T-helper 17 cell (primary cell): ENCODE data around the gene KAT6B. TPM values are rescaled to one million over a fixed set of nuclear protein-coding genes. Genes with fewer than 3 reads are reported as not detected.

Source experiments
- ATAC-seq: fragments of 150-1000 bp; cut with Tn5 transposase; 2 replicates; pipeline ENCODE4 v1.10.0; 2021; ENCODE audit warnings: mild to moderate bottlenecking, moderate library complexity
- DNase-seq, 3 donors: peaks; one replicate each; pipeline versions ENCODE4 v3.0.0 to v3.0.0-alpha.2; 2020 to 2021
- H3K9me3 ChIP-seq: one replicate; pipeline ENCODE4 v1.7.0; 2013; ENCODE audit warnings: low read length, mild to moderate bottlenecking; ENCODE audit not compliant: control insufficient read depth, poor library complexity, severe bottlenecking
- H3K27ac Mint-ChIP-seq: one replicate; pipeline ENCODE4 v1.8.0; 2022; ENCODE audit warnings: mild to moderate bottlenecking, moderate library complexity, mixed read lengths
- H3K27me3 Mint-ChIP-seq: one replicate; pipeline ENCODE4 v1.8.0; 2022; ENCODE audit warnings: mixed read lengths
- H3K36me3 Mint-ChIP-seq: one replicate; pipeline ENCODE4 v1.8.0; 2022; ENCODE audit warnings: low read depth, mixed read lengths
- H3K4me1 Mint-ChIP-seq: one replicate; pipeline ENCODE4 v1.8.0; 2022; ENCODE audit warnings: mild to moderate bottlenecking, mixed read lengths
- H3K4me3 Mint-ChIP-seq: one replicate; pipeline ENCODE4 v1.8.0; 2022; ENCODE audit warnings: mild to moderate bottlenecking, moderate library complexity, mixed read lengths
- total RNA-seq, 4 donors: library from RNA in 2 of 4; stranded (reverse) in 2 of 4; gene quantifications; one replicate each; pipeline ENCODE4 v1.2.3 and lab custom pipeline; 2022 to 2026

KAT6B gene
- total RNA-seq, 2 donors from 2014 or later, result 81.9 to 84.6 TPM

- no peak for ATAC-seq
- Mint-ChIP-seq H3K27me3 (no peaks in the 10 kb centered on the region), H3K36me3 (peaks cover 4% of the 10 kb centered on the region), H3K4me3 (peak overlapping the region; percentile 96), H3K4me1 (peaks cover 64% of the 10 kb centered on the region), H3K27ac (peak overlapping the region; percentile 95)
- no peak for DNase-seq
- no peaks in the 10 kb centered on the region for H3K9me3 ChIP-seq
These were observed 643 bp downstream of the KAT6B start for GRCh38 chr10:74827045-74827441.

DNA sequence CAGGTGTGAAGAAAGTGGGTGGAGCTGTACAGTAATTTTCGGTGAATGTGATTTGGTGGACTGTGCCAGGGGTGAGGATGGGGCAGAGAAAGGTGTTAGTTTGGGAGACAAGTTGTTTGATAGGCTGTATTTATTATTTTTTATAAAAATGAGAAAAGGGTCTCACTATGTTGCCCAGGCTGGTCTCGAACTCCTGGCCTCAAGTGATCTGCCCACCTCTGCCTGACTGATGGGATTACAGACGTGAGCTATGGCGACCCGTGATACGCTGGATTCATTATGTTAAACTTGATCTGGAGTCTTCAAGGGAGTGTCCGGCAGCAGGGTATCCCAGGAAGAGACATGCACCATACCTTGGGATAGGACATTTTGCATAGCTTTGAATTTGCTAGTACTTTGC, 1.3 kb downstream of the KAT6B start:
- Mint-ChIP-seq H3K27ac (peak overlapping the region; percentile 95), H3K36me3 (peaks cover 4% of the 10 kb centered on the region), H3K4me1 (peaks cover 58% of the 10 kb centered on the region), H3K27me3 (no peaks in the 10 kb centered on the region), H3K4me3 (peak overlapping the region; percentile 96)
- no peaks in the 10 kb centered on the region for H3K9me3 ChIP-seq
- DNase-seq, result no peak
- ATAC-seq, result no peak

DNA sequence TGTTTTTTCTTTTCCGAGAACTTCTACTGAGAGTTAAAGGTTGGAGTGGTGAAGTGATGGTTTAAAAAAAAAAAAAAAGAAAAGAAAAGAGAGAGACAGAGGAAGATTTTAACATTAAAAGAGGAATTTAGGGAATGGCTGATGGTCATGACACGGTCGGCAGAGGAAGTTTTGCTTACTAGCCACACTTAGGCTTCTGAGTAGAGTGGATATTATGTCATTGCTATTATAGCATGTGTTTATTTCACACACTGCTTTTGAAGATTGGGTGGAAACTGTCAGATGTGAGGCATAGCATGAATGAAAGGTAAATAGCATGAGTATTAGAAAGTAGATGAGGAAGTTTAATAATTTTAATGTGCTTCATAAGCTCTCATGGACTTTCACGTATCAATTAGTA, 2.5 kb downstream of the KAT6B start:
- H3K36me3 Mint-ChIP-seq, result peaks cover 4% of the 10 kb centered on the region
- no peak overlapping the region for H3K4me3 Mint-ChIP-seq
- no peaks in the 10 kb centered on the region for H3K27me3 Mint-ChIP-seq
- no peaks in the 10 kb centered on the region for H3K9me3 ChIP-seq
- no peak for DNase-seq
- peaks cover 55% of the 10 kb centered on the region for H3K4me1 Mint-ChIP-seq
- H3K27ac Mint-ChIP-seq, result no peak overlapping the region
- ATAC-seq, result no peak

DNA sequence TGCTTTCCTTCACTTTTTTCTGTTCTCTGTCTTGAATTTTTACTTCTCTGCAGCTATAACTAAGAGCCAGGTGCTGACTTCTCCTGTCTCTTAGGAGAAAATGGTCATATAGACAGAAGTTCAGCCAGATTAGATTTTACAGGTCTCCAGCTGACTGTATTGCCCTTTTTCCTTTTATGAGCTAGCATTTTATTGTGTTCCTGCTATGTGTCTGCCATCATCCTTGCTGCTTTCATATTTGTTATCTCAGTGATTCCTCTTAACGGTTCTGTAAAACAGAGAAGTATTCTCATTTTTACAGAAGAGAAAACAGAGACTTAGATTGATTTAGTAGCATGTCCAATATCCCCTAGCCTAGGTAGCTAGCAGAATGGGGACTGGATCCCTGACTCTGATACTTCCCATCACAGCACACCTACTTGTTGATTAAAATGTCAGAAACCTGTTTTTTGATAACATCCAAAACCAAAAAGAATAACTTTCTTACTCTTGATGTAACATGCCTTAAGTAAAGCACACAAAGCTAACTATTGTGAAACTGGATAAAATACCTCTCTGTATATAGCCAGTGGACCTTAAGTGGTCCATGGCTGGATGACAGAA, 5.2 kb downstream of the KAT6B start:
- ATAC-seq (no peak), DNase-seq (no peak)
- H3K27ac Mint-ChIP-seq, result peak overlapping the region; percentile 41
- H3K36me3 Mint-ChIP-seq, result peaks cover 7% of the 10 kb centered on the region
- no peaks in the 10 kb centered on the region for H3K9me3 ChIP-seq
- no peaks in the 10 kb centered on the region for H3K27me3 Mint-ChIP-seq
- peaks cover 56% of the 10 kb centered on the region for H3K4me1 Mint-ChIP-seq
- H3K4me3 Mint-ChIP-seq, result no peak overlapping the region

DNA sequence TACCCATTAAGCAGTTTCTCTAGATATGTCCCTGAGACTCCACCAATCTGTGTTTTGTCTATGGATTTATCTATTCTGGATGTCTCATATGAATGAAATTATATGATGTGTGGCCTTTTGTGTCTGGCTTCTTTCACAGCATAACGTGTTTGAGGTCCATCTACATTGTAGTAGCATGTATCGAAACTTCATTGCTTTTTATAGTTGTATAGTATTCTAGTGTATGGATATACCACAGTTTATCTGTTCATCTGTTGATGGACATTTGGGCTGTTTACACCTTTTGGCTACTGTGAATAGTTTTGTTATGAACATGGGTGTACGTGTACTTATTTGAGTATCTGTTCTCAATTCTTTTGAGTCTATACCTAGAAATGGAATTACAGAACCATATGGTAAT, 9.6 kb downstream of the KAT6B start:
- H3K27me3 Mint-ChIP-seq, result no peaks in the 10 kb centered on the region
- H3K4me1 Mint-ChIP-seq, result peaks cover 43% of the 10 kb centered on the region
- no peaks in the 10 kb centered on the region for H3K9me3 ChIP-seq
- ATAC-seq (no peak), DNase-seq (no peak)
- no peak overlapping the region for H3K27ac Mint-ChIP-seq
- H3K36me3 Mint-ChIP-seq, result peaks cover 10% of the 10 kb centered on the region
- no peak overlapping the region for H3K4me3 Mint-ChIP-seq

GRCh38 chr10:74836877-74837276, 10.5 kb downstream of the KAT6B start:
- Mint-ChIP-seq H3K4me3 (no peak overlapping the region), H3K4me1 (peaks cover 39% of the 10 kb centered on the region)
- no peak for ATAC-seq

GRCh38 chr10:74837743-74838142, 11.3 kb downstream of the KAT6B start:
- H3K36me3 Mint-ChIP-seq, result peaks cover 10% of the 10 kb centered on the region
- DNase-seq, result no peak
- H3K4me1 Mint-ChIP-seq, result peaks cover 43% of the 10 kb centered on the region
- no peaks in the 10 kb centered on the region for H3K27me3 Mint-ChIP-seq
- H3K27ac Mint-ChIP-seq, result no peak overlapping the region
- peak overlapping the region; percentile 19 for H3K4me3 Mint-ChIP-seq
- no peak for ATAC-seq
- H3K9me3 ChIP-seq, result no peaks in the 10 kb centered on the region

More at GRCh38 chr10:74836877-74837276, 10.5 kb downstream of the KAT6B start:
- DNase-seq, result no peak
- Mint-ChIP-seq H3K27ac (no peak overlapping the region), H3K27me3 (no peaks in the 10 kb centered on the region), H3K36me3 (peaks cover 10% of the 10 kb centered on the region)
- no peaks in the 10 kb centered on the region for H3K9me3 ChIP-seq

DNA sequence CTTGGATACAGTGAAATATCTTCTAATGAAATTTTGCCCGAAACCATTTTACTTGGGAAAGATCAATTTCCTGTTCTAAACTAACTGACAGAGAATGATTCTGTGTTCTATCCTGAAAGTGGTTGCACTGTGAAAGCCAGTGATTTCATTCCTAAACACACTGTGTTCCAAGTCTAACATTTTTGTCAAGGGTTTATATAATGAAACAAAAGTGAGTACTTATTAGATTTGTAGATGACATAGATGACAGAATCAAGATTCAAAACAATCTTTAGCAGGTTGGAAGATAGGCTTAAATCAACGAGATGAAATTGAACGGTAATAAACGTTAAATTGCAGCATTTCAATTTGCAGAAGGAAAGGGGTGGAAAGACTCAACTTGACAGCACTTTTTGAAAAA, 13.3 kb downstream of the KAT6B start:
- H3K27me3 Mint-ChIP-seq, result no peaks in the 10 kb centered on the region
- peaks cover 8% of the 10 kb centered on the region for H3K36me3 Mint-ChIP-seq
- H3K9me3 ChIP-seq, result no peaks in the 10 kb centered on the region
- H3K4me3 Mint-ChIP-seq, result no peak overlapping the region
- peaks cover 44% of the 10 kb centered on the region for H3K4me1 Mint-ChIP-seq
- peak overlapping the region; percentile 68 for H3K27ac Mint-ChIP-seq
- DNase-seq (no peak), ATAC-seq (no peak)

DNA sequence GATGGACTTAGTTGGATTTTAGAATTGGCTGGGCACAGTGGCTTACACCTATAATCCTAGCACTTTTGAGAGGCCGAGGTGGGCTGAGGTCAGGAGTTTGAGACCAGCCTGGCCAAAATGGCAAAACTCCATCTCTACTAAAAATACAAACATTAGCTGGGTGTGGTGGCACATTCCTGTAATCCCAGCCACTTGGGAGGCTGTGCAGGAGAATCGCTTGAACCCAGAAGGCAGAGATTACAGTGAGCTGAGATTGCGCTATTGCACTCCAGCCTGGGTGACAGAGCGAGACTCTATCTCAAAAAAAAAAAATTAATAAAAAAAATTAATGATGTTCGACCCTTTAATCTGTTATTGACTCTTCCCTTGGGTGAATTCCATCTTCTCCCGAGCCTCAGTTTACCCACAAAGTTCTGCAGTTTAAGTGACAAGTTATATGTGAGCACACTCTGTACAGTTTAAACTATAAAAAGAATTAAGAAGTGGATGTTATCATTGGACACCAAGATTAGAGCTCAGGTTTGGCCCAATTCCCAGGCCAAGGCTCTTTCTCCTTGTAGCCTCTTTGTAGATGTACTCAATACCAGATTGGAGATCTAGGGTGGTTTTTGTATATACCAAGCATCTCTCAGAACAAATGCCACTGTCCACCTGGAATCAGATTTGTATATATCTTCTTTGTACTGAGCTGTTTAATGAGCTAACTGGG, 15.0 kb downstream of the KAT6B start:
- H3K9me3 ChIP-seq, result no peaks in the 10 kb centered on the region
- H3K27ac Mint-ChIP-seq, result peak overlapping the region; percentile 68
- peaks cover 37% of the 10 kb centered on the region for H3K4me1 Mint-ChIP-seq
- DNase-seq (no peak), ATAC-seq (no peak)
- peak overlapping the region; percentile 33 for H3K4me3 Mint-ChIP-seq
- H3K36me3 Mint-ChIP-seq, result peaks cover 8% of the 10 kb centered on the region
- H3K27me3 Mint-ChIP-seq, result no peaks in the 10 kb centered on the region

GRCh38 chr10:74842301-74842954, 16.0 kb downstream of the KAT6B start:
- peak; percentile 40 for ATAC-seq
- Mint-ChIP-seq H3K36me3 (peaks cover 8% of the 10 kb centered on the region), H3K4me1 (peaks cover 40% of the 10 kb centered on the region), H3K27me3 (no peaks in the 10 kb centered on the region), H3K27ac (peak overlapping the region; percentile 80), H3K4me3 (no peak overlapping the region)
- H3K9me3 ChIP-seq, result no peaks in the 10 kb centered on the region
- no peak for DNase-seq

- no peak overlapping the region for H3K4me3 Mint-ChIP-seq
- no peaks in the 10 kb centered on the region for H3K9me3 ChIP-seq
- no peaks in the 10 kb centered on the region for H3K27me3 Mint-ChIP-seq
- no peak for DNase-seq
- ATAC-seq, result no peak
- H3K4me1 Mint-ChIP-seq, result peaks cover 25% of the 10 kb centered on the region
- H3K36me3 Mint-ChIP-seq, result no peaks in the 10 kb centered on the region
- H3K27ac Mint-ChIP-seq, result no peak overlapping the region
These were observed 20.6 kb downstream of the KAT6B start for GRCh38 chr10:74846958-74847357.

DNA sequence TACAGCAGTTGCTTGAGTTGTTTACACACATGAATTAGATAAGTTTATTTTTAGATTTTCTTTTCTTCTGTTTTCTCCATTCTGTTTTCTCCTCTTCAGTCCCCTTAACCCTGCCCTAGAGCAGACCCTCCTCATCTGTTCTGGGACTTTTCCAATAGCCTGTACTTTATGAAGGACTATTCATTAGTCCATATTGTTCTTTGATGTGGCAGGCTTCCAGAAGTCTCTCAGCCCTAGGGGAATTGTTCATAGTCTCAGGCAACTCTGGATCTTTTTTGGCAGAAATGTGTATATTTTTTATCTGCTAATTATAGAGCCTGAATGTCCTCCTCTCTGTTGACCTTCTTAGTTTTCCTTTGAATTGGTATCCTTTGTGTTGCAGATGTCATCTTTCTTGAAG, 25.4 kb downstream of the KAT6B start:
- H3K36me3 Mint-ChIP-seq, result peaks cover 5% of the 10 kb centered on the region
- H3K4me3 Mint-ChIP-seq, result no peak overlapping the region

DNA sequence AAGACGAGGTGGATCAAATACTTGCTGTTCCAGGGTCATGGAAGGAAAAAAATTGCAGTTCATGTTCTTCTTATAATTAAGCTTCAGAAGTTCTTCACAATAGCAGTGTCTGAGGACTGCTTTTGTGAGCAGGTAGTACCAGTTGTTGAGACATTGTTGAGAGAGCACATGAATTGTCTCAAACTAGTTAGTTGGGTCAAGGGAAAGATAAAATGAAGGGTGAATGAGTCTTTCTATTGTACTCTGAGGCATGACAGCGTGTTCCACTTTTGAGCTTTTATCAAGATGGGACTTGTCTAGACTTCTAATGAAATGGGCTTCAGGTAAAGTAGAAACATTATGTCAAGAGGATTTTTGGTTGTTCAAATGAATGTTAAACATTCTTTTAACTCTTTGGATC, 26.0 kb downstream of the KAT6B start:
- H3K27ac Mint-ChIP-seq, result peak overlapping the region; percentile 43
- H3K9me3 ChIP-seq, result no peaks in the 10 kb centered on the region
- no peak for DNase-seq
- H3K4me1 Mint-ChIP-seq, result peaks cover 29% of the 10 kb centered on the region
- peaks cover 5% of the 10 kb centered on the region for H3K36me3 Mint-ChIP-seq
- H3K27me3 Mint-ChIP-seq, result no peaks in the 10 kb centered on the region
- ATAC-seq, result no peak
- no peak overlapping the region for H3K4me3 Mint-ChIP-seq

More for the DNA sequence above, 25.4 kb downstream of the KAT6B start:
- peak overlapping the region; percentile 43 for H3K27ac Mint-ChIP-seq
- no peaks in the 10 kb centered on the region for H3K27me3 Mint-ChIP-seq
- no peaks in the 10 kb centered on the region for H3K9me3 ChIP-seq
- no peak for ATAC-seq
- peaks cover 31% of the 10 kb centered on the region for H3K4me1 Mint-ChIP-seq
- no peak for DNase-seq
